Esophagus muscularis mucosa (tissue), 4 donors: Measurements from ENCODE around the gene UQCC2.

ENCODE experiments used
- CTCF ChIP-seq, 3 experiments: fragments of 200-600 bp in 2 of 3; fragments of 450-650 bp in 1 of 3; sonication (generic) in 2 of 3; IDR thresholded peaks; one replicate each; pipeline ENCODE4 v1.5.1; 2017 to 2019; ENCODE audit warnings: antibody characterized with exemption in 3 of 3, mild to moderate bottlenecking in 2 of 3, moderate library complexity in 1 of 3
- EP300 ChIP-seq: sonication (generic); formaldehyde crosslinking; IDR thresholded peaks from one replicate; pipeline ENCODE4 v1.6.1; 2017; ENCODE audit warnings: antibody characterized with exemption
- POLR2A ChIP-seq: fragments of 450-650 bp; IDR thresholded peaks from one replicate; pipeline ENCODE4 v1.6.1; 2017; ENCODE audit warnings: antibody characterized with exemption, moderate library complexity, mild to moderate bottlenecking, low read depth
- POLR2AphosphoS5 ChIP-seq, 2 donors: sonication (generic); formaldehyde crosslinking; IDR thresholded peaks; one replicate each; pipeline ENCODE4 v1.6.1; 2017; ENCODE audit warnings: antibody characterized with exemption in 2 of 2

DNA sequence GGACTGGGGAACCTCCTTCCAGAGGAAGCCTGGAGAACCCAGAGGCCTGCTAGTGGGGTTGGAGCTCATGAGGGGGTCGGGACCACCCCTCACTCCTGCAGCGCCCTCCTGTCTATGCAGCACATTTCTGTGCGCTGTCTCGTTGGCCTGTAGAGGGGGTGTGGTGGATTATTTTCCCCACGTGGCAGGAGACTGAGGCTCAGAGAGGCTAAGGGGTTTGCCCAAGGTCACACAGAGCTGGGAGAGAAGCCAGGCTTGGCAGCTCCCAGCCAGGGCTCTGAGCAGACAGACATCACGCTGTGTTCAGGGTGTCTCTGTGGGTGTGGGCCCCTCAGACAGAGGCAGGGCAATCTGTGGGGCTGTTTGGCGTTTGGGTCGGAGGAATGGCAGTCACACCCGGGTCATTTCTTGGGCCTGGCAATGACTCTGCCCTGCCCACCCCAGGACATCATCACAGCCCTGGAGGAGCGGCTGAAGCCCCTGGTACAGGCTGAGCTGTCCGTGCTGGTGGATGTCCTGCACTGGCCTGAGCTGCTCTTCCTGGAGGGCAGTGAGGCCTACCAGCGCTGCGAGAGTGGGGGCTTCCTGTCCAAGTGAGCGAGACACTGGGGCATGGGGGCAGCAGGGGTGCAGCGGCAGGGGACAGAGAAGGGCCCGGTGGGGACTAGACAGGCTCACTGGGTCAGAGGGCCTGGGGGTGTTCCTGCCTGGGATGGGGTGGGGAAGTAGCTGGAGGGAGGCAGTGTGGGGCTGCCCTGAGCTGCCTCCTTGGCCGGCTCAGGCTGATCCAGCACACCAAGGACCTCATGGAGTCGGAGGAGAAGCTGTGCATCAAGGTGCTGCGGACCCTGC, 27.7 kb downstream of the UQCC2 start:
- no peak for TF ChIP-seq EP300
- no peak for TF ChIP-seq POLR2A
- no peak for TF ChIP-seq CTCF (IDR thresholded peaks at IDR 0.05)
- no peak for TF ChIP-seq POLR2AphosphoS5 (IDR thresholded peaks at IDR 0.05)
